GM12872 (cell line): ENCODE data around the gene AQP10.
A peak's percentile ranks its signal among the peaks of the same experiment; 100 is the strongest.

ENCODE experiments used
- CTCF ChIP-seq: IDR thresholded peaks from 3 replicates; pipeline ENCODE4 v1.5.1; 2011; ENCODE audit warnings: low read depth, mild to moderate bottlenecking, low read length, moderate library complexity; ENCODE audit not compliant: insufficient read depth

AQP10 gene

GRCh38 chr1:154348429-154349076 lies 27.7 kb downstream of the AQP10 start:
- TF ChIP-seq CTCF, result peak; percentile 49

GRCh38 chr1:154349121-154349520 lies 28.2 kb downstream of the AQP10 start:
- no peak for TF ChIP-seq CTCF

GRCh38 chr1:154350383-154350782 lies 29.5 kb downstream of the AQP10 start:
- TF ChIP-seq CTCF, result no peak

- no peak for TF ChIP-seq CTCF
Measured at GRCh38 chr1:154351363-154352068, 30.6 kb downstream of the AQP10 start.

GRCh38 chr1:154352245-154352580 lies 31.3 kb downstream of the AQP10 start:
- no peak for TF ChIP-seq CTCF

GRCh38 chr1:154352581-154353459 lies 31.9 kb downstream of the AQP10 start:
- 0 out of 3 replicates have a peak, but pooled peaks have one; percentile 4 for TF ChIP-seq CTCF

GRCh38 chr1:154353460-154353904 lies 32.6 kb downstream of the AQP10 start:
- TF ChIP-seq CTCF, result peak; percentile 43; the same call in 1 of the 3 replicates
